GM19351 (cell line): ENCODE data around the gene AKAP9.
"Not testable (repeated sequence)": the region's sequence is repeated elsewhere in the genome, so short reads cannot be mapped to it uniquely, and the experiment has no call there.

ENCODE experiments used
- ATAC-seq: cut with Tn5 transposase; IDR thresholded peaks from one replicate; pipeline ENCODE4 v1.9.1; 2021; ENCODE audit warnings: mild to moderate bottlenecking, moderate library complexity; ENCODE audit not compliant: unreplicated experiment

Gene AKAP9

GRCh38 chr7:91940572-91941341 is at the start of gene AKAP9:
TSS of gene AKAP9 (plus strand) at chr7:91940862. CDS start at chr7:91941100, 238 bp downstream.
- peak; percentile 96 for ATAC-seq

GRCh38 chr7:91892099-91892705 is 48.5 kb upstream of the AKAP9 start:
- ATAC-seq = no peak

- no peak for ATAC-seq
Measured at GRCh38 chr7:91892821-91893340, 47.8 kb upstream of the AKAP9 start.

- not testable (repeated sequence) for ATAC-seq
Measured at GRCh38 chr7:91893699-91894098, 47.0 kb upstream of the AKAP9 start.

GRCh38 chr7:91894781-91895480 is 45.7 kb upstream of the AKAP9 start:
- ATAC-seq = no peak

- ATAC-seq = no peak
Measured at GRCh38 chr7:91898240-91898992, 42.2 kb upstream of the AKAP9 start.

GRCh38 chr7:91899563-91899962 is 41.1 kb upstream of the AKAP9 start:
- ATAC-seq = no peak

- ATAC-seq = no peak
Measured at GRCh38 chr7:91910171-91910570, 30.5 kb upstream of the AKAP9 start.

GRCh38 chr7:91911121-91911520 is 29.5 kb upstream of the AKAP9 start:
- ATAC-seq = no peak

- ATAC-seq = no peak
Measured at GRCh38 chr7:91912494-91912893, 28.2 kb upstream of the AKAP9 start.

- ATAC-seq = no peak
Measured at GRCh38 chr7:91913612-91914011, 27.1 kb upstream of the AKAP9 start.

- no peak for ATAC-seq
Measured at GRCh38 chr7:91915401-91916050, 25.1 kb upstream of the AKAP9 start.

- ATAC-seq = no peak
Measured at GRCh38 chr7:91916051-91916440, 24.6 kb upstream of the AKAP9 start.

GRCh38 chr7:91918356-91918755 is 22.3 kb upstream of the AKAP9 start:
- no peak for ATAC-seq

- ATAC-seq = no peak
Measured at GRCh38 chr7:91922857-91923256, 17.8 kb upstream of the AKAP9 start.

GRCh38 chr7:91927912-91928311 is 12.8 kb upstream of the AKAP9 start:
- ATAC-seq = no peak

- ATAC-seq = peak; percentile 85
Measured at GRCh38 chr7:91929463-91929862, 11.2 kb upstream of the AKAP9 start.

- ATAC-seq = peak; percentile 23
Measured at GRCh38 chr7:91940171-91940570, 491 bp upstream of the AKAP9 start.

GRCh38 chr7:91941450-91941849 is 788 bp downstream of the AKAP9 start:
- ATAC-seq = peak; percentile 26

GRCh38 chr7:91942312-91942711 is 1.6 kb downstream of the AKAP9 start:
- ATAC-seq = no peak
